Left forelimb (tissue), 1 donor: ENCODE data around the gene KPNA6.
"Not testable (repeated sequence)": the region's sequence is repeated elsewhere in the genome, so short reads cannot be mapped to it uniquely, and the experiment has no call there.

ENCODE experiments used
- DNase-seq: peaks from one replicate; pipeline ENCODE4 v3.0.0-alpha.2; 2018; ENCODE audit warnings: low spot score

KPNA6 gene

DNA sequence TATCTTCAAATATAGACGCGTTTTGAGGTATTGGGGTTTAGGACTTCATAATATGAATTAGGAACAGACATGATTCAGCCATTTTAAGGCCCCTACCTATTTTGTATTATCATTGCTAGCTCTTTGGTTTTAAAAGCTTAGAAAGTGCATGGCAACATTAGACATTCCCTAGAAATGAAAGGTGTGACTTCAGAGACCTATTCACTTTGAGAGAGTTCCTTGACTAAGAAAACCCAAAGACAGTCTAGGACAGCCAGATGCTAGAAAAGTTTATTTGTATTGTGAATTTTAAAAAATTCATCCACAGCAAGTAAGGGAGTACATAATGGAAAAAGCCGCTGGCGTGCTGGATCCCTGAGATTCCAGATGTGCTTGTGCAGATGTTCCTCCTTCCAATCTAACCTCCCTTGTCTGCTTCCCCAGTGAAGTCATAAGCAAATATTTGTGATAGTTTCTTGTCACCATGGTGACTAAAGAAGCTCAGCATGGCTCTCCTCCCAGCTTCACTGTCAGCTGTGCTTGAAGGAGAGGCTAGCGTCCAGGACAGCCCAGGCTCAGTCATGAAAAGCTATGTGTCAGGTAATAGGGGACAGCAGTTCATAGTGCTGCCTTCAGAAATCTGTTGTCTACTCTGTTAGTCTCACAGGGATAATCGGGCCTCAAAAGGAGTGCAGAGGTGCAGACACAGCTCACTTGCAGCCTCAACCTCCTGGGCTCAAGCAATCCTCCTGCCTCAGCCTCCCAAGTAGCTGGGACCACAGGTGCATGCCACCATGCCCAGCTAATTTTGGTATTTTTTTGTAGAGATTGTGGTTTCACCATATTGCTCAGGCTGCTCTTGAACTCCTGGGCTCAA lies 34.8 kb downstream of the KPNA6 start:
- peak; percentile 70 for DNase-seq

DNA sequence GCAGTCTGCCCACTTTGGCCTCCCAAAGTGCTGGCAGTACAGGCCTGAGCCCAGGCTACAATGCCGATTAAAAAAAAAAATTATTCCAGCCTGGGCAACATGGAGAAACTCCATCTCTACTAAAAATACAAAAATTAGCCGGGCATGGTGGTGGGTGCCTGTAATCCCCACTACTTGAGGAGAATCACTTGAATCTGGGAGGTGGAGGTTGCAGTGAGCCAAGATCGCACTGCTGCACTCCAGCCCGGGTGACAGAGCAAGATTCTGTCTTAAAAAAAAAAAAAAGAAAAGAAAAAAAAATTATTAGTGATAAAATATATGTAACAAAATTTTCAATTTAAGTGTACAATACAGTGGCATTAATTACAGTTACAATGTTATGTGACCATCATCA lies 35.4 kb downstream of the KPNA6 start:
- not testable (repeated sequence) for DNase-seq

DNA sequence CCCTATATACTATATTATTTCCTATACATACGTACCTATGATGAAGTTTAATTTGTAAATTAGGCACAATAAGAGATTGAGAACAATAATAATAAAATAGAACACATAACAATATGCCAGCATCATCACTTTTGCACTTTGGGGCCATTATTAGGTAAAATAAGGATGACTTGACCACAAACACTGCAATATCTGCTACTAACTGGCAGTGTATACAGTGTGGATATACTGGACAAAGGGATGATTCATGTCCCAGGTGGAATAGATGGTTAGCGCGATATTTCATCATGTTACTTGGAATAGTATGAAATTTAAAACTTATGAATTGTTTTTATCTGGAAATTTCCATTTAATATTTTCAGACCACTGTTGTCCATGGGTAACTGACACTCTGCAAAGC lies 36.2 kb downstream of the KPNA6 start:
- no peak for DNase-seq

DNA sequence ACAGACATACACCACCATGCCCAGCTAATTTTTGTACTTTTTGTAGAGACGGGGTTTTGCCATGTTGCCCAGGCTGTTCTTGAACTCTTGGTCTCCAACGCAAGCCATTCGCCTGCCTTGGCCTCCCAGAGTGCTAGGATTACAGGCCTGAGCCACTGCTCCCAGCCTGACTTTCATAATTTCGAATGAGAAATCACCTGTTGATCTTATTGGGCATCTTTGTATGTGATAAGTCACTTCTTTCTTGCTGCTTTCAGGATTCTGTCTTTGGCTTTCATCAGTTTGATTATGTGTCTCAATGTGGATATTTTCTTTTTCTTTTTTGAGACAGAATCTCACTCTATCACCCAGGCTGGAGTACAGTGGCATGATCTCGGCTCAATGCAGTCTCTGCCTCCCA lies 39.9 kb downstream of the KPNA6 start:
- DNase-seq = not testable (repeated sequence)

DNA sequence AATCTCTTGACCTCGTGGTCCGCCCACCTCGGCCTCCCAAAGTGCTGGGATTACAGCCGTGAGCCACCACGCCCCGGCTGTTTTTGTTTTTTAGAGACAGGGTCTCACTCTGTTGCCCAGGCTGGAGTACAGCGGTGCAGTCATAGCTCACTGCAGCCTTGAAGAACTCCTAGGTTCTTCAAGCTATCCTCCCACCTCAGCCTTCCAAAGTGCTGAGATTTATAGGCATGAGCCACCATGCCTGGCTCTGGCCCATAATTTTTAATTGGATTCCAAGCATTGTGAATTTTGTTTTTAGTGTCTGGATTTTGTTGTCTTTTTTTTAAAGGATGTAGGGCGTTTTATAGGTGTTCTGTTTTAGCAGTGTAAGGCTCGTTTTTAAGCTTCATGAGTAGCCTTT lies 43.0 kb downstream of the KPNA6 start:
- DNase-seq = no peak

DNA sequence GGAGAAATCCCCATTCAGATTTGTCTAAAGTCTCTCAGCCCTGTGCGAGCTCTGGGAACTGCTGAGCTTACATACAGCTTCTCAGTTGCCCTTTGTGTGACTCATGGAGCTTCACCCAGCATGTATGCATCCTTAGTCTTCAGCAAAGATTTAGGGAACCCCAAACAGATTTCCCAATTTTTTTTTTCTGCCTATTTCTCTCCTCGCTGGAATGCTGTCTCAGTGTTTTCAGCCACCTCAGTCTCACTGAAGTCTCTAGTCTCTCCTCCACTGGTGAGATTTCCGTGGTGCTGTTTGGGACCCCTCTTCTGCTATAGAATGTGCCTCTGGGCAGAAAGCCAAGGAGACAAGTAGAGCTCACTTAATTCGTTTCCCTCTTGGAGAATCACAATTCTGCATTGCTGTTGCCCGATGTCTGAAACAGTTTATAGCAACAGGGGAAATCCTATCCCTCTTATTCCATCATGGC lies 43.5 kb downstream of the KPNA6 start:
- DNase-seq = no peak

DNA sequence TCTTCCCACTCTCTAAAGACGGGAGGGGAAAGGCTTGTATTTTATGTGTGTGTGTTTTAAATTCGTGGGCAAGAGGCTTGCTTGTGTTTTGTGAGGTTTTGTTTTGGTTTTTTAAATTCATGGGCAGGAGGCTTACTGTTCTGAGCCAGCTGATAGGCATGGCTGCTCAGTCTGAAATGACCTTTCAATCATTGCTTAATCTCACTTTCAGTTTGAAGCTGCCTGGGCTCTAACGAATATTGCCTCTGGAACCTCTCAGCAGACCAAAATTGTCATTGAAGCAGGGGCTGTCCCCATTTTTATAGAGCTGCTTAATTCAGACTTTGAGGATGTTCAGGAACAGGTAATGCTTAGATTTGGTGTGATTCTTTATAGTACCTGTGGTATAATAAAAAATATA lies 51.3 kb downstream of the KPNA6 start:
- no peak for DNase-seq

DNA sequence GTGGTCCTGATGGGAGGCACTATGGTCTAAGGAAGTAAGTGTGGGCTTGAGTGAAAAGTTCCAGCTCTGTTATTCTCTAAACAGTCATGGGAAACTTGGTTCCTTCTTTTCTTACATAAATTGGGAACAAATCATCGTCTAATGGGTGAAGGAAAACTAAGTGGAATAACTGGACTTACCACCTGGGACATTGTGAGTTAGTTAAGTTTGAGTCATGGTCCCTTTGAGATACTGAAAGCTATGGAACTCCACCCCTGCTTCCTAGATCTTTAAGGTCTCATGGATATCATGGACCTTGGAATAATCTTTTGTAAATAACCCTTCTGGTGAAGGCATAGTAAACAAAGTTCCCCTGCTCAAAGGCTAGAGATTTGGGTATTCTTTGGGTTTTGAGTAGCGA lies 55.5 kb downstream of the KPNA6 start:
- DNase-seq = no peak

DNA sequence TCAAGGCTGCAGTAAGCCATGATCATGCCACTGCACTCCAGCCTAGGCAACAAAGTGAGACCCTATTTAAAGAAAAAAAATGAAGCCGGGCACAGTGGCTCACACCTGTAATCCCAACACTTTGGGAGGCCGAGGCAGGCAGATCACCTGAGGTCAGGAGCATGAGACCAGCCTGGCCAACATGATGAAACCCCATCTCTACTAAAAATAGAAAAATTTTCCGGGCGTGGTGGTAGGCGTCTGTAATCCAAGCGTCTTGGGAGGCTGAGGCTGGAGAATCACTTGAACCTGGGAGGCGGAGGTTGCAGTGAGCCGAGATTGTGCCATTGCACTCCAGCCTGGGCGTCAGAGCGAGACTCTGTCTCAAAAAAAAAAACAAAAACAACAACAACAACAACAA lies 57.8 kb downstream of the KPNA6 start:
- DNase-seq = not testable (repeated sequence)

DNA sequence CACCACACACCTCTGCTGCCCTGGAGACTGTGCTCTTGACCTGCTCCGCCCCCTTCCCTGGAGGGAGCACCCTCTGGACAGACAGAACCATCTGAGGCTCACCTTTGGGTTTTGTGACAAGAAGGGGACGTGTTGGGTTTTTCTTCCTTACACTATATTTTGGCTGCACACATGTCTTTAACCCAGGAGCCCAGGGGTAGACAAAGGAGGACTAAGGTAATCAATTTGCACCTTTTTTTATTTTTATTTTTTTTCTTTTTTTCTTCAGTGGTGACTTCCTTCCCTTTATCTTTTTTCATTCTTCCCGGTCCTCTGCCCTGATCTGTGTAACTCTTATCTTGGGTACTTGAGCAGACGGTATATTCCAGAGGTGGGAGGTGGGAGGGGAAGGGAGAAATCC lies 63.1 kb downstream of the KPNA6 start:
- DNase-seq = no peak

DNA sequence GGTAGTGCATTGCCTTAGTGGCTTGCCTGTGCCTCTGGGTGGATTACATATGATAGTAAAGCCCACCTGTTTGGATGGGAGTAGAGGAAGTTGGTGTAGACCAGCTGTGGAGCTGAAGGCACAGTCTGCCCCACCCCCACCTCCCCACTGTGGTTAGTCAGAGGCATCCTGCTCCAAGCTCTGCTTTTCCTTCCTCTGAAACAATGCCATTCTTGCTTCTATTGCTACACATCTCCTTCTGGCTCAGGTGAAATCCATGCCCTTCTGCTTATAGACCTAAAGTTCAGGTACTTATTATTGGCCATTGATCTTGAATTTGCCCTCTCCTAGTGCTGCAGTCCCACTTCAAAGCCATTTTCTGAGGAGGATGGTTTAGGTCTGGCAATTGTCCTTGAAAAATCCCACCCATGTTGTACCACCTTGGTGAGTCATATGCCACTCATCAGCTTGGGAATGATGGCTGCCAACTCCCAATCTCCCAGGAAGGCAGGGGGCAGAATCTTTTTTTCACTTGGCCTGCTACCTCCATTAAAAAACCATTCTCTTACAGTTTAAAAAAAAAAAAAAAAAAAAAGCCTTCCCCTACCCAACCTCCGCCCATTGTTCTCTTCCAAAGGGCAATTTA lies 64.9 kb downstream of the KPNA6 start:
- DNase-seq = no peak

DNA sequence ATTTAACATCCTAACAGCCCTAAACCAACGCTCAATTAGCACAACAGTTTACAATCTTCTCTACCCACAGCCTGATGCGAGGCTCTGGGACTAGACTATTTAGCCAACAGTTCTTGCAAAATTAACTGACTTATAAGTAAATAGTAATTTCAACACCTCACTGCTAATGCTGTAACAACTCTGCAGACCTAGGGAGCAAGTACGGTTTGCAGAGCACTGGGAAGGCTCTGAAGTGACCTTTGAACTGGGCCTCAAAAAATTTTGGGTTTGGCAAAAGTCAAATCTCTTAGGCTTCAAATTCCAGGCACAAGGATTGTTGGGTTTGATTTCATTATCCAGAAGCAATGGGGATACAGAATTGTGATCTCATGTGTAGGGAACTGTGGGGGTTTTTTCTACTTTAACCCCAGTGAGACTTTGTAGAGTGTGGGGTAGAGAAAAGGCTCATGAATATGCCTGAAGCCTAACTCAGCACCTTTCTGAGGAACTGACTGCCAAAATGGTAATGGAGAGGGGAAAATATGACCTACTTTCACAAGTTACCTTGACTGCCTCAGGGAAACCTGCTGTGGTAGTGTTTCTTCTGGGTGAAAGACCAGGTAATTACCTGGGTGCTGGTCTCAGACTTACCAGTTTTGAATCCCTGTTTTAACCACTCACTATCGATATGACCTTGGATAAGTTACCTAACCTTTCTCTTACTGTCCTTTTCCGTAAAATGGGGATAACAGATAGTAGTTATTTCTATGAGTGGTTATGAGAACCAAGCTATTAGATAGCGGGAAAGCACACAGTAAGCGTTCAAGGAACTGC lies 70.7 kb downstream of the KPNA6 start:
- no peak for DNase-seq

DNA sequence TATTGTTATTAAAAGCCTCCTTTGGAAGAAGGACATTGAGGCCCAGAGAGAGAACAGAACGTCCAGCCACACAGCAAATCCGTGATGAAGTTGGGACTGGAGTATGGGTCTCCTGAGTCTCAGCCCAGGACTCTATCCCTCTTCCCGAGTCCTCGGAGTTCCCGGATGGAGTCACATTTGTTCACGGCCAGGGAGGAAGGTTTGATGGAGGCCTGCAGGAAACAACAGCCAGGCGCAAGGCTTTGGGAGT lies 71.3 kb downstream of the KPNA6 start:
- DNase-seq = no peak

DNA sequence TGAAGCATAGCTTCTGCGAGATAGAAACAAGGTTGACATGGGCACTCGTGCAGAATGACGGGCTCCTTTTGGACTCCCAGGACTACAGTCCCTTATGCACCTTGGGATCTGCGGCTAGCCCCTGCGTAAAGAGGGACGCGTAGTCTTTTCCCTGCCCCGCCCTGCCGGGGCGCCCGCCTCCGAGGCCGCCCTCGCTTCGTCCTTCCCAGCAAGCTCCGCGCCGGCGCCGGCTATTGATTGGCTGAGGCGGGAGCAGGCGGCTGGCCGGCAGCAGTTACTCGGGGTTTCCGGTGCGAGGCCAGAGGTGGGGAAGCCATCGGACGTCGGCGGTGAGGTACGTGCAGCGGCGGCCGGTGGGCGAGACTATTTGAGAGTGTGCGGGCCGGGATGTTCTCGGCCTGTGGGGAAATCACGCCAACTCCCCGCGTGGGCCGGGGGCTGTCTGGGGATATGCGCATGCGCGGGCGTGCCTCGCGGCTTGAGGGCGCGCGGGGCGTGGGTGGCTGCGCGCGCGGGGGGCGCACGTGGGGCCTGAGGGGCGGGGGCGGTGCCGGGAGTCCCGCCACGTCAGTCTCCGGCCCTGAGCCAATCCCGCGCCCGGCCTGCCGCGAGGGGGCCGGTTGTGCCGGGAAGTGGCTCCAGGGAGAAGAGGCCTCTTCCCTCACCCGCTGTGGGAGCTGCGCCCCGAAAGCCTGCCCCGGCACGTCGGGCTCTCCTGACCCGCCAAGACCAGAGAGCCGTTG lies 71.8 kb downstream of the KPNA6 start, which contains the start of gene TXLNA:
TSS of gene TXLNA (plus strand) at position 233 of the 743 bp plus-strand sequence. CDS start 671 bp downstream, outside the sequence.
- peak; percentile 96 for DNase-seq

DNA sequence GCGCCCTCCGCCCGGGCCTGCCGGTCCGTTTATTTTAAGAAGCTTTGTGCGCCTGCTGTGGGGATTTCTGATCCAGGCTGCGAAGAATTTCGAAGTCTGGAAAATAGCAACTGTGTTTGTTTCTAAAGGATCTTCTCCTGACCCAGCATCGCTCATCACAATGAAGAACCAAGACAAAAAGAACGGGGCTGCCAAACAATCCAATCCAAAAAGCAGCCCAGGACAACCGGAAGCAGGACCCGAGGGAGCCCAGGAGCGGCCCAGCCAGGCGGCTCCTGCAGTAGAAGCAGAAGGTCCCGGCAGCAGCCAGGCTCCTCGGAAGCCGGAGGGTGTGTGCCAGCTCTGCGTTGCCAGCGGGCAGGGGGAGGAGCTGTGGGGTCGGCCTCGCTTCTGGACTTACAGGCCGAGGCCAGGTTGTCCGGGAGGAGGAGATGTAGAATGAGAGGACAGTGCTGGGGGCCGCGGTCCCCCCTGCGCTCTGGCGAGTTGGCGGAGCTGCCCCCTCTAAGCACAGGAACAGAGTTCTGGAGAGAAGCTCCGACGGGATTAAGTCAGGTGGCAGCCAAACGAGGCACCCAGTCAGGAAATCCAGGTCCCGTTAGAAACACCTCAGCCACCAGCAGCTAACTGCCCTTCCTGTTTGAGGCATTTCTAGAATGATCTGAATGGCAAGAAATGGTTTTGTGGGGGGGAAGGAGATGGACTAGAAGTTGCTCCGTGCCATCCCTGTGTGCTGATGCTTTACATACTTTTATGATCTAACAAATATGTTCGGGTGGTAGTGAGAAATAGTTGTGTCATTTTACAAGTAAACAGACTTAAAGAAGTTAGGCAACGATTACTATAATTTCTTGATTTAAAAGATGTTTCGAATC lies 72.6 kb downstream of the KPNA6 start:
- DNase-seq = peak; percentile 78

DNA sequence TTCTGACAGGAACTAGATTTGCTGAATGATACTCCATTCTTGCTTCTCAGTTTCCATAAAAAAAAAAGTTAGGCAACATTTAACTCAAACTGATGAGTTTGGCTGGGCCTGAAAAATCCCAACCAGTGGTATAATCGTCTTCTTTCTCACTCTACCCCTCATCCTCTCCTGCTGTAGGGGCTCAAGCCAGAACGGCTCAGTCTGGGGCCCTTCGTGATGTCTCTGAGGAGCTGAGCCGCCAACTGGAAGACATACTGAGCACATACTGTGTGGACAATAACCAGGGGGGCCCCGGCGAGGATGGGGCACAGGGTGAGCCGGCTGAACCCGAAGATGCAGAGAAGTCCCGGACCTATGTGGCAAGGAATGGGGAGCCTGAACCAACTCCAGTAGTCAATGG lies 73.2 kb downstream of the KPNA6 start:
- DNase-seq = no peak

DNA sequence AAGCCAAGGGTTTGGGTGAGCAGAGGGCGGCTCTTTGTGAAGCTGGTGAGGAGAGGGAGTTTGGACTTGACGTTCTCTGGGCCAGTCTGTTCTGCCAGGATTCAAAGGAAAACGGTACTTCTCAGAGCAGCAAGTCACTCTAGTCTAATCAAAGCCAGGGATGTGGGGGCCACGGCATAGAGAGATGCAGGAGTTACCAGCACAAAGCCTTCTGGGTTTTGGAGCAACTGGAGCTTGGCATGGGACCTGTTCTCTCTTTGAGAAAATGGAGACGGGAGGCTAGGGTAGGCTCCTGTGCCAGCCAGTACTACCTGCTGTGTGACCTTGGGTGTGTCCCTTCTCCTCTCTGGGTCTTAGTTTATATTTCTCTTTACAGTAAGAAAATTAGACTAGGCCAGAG lies 73.7 kb downstream of the KPNA6 start:
- DNase-seq = no peak

DNA sequence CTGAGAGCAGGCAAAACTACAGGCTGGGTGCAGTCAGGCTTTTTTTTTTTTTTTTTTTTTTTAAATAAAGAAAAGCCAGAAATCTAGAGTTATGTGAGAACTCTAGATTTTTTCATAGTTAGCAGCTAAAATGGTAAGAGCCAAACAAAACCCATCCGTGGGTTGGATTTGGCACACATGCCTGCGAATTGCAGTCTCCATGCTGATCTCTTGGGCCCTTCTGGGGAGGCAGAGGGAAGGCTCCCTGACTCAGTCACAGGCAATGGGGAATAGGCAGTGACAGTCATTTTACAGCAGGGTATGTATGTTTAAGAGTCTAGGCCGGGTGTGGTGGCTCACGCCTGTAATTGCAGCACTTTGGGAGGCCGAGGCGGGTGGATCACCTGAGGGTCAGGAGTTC lies 74.2 kb downstream of the KPNA6 start:
- no peak for DNase-seq

DNA sequence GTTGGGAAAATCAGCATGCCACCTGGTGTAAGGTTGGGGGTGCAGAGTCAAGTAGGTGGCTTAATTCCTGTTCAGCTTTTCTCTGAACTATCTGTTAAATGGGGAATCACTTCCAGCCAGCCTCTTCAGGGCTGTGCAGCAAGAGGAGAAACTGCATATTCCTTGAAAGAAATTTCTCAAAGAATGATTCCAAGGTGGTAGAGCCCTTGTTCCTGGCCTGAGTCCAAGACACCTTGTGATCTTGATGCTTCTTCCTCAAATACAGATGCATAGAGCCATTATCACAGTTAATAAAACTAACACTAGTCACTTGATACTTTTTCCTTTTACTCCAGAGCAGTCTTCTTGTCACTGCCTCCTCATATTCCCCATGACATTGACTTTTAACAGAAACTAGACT lies 76.8 kb downstream of the KPNA6 start:
- DNase-seq = no peak

DNA sequence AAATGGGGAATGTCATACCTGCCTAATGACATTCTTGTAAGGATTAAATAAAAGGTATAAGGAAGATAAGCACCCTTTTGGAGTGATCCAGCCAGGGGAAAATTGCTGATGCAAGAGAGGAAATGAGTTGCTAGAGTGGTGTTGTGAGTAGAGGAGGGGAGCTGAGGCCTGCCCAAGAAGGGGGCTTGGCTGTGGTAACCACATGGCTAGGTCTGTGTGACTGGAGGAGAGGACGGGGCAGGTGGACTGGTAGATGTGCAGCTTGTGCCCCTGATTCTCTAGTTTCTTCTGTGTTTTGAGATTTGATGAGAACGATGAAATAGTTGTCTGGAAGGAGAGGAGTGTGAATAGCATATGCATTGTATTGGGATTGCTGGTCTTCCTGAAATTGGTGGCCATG lies 78.2 kb downstream of the KPNA6 start:
- DNase-seq = no peak

DNA sequence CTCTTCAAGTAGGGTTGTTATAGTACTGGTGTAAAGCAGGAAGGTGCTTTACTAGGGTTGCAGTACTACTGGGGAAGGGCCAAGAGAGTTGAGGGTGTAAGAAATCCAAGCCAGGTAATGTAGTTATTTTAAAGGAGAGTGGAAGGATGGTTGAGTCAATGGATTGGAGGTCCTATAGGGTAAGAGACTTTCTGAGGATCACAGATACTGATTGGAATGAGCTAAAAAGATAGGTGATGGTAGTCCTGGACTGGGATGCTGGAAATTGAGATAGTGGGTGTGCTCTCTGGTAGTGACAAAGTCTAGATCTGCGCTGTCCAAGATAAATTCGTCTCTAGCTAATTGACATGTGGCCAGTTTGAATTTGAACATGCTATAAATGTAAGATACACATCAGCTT lies 78.6 kb downstream of the KPNA6 start:
- DNase-seq = no peak
